ENCODE data around the gene POLR2C.

GRCh38 chr16:57446531-57447185, 15.8 kb upstream of the POLR2C start:
- no peak for TF ChIP-seq CTCF (IDR thresholded peaks at IDR 0.05)
- TF ChIP-seq POLR2A (IDR thresholded peaks at IDR 0.05): no peak

All from lower leg skin (tissue), 3 donors.